B cell (primary cell): ENCODE results near the gene CNTNAP2. TPM values are rescaled to one million over a fixed set of nuclear protein-coding genes. Genes with fewer than 3 reads are reported as not detected.

ENCODE experiments used
- ATAC-seq: fragments of 200-7000 bp; cut with Tn5 transposase; one replicate; pipeline ENCODE4 v1.10.0; 2021; ENCODE audit warnings: low read depth, mild to moderate bottlenecking, moderate number of reproducible peaks, moderate library complexity
- CTCF ChIA-PET: fragments of 350-600 bp; sonication (Branson Sonifier 250); formaldehyde crosslinking; loops from one replicate; lab custom pipeline; 2021; ENCODE audit warnings: antibody characterized with exemption, inconsistent platforms; lab: Charles Lee
- POLR2A ChIA-PET: fragments of 350-600 bp; sonication (Branson Sonifier 250); formaldehyde crosslinking; loops from one replicate; lab custom pipeline; 2021; ENCODE audit warnings: antibody characterized with exemption; lab: Charles Lee
- DNase-seq: peaks from one replicate; pipeline ENCODE4 v3.0.0; 2013
- H2AFZ ChIP-seq: 2 replicates; pipeline ENCODE4 v1.6.1; 2012; ENCODE audit warnings: mild to moderate bottlenecking, low read depth, low read length; ENCODE audit not compliant: insufficient read depth, poor library complexity, severe bottlenecking
- H3K27ac ChIP-seq, 2 donors: 1 replicate in 1 of 2; 2 replicates in 1 of 2; pipeline ENCODE4 v1.5.1; 2012 to 2013; ENCODE audit warnings: low read length in 2 of 2, mild to moderate bottlenecking in 2 of 2, moderate library complexity in 1 of 2
- H3K27me3 ChIP-seq, 4 experiments: fragments of 200-600 bp in 1 of 4; sonication (generic) in 1 of 4; replicated peaks in 1 of 4; 1 replicate in 2 of 4; 2 replicates in 2 of 4; pipeline versions ENCODE4 v1.6.1 to v1.7.0; 2013 to 2016; ENCODE audit warnings: low read length in 3 of 4, mild to moderate bottlenecking in 2 of 4, mixed read lengths in 1 of 4, moderate library complexity in 1 of 4; ENCODE audit not compliant: insufficient read depth in 4 of 4, control insufficient read depth in 3 of 4; ENCODE audit errors: control extremely low read depth in 1 of 4
- H3K36me3 ChIP-seq, 2 experiments: replicated peaks in 1 of 2; 1 replicate in 1 of 2; 2 replicates in 1 of 2; pipeline versions ENCODE4 v1.6.1 to v1.7.1; 2013; ENCODE audit warnings: low read length in 1 of 2; ENCODE audit not compliant: insufficient read depth in 2 of 2, control insufficient read depth in 1 of 2; ENCODE audit errors: control extremely low read depth in 1 of 2, extremely low read depth in 1 of 2
- H3K4me1 ChIP-seq, 2 donors: fragments of 200-600 bp in 1 of 2; sonication (generic) in 1 of 2; 1 replicate in 1 of 2; 2 replicates in 1 of 2; pipeline versions ENCODE4 v1.5.1 to v1.6.1; 2013 to 2017; ENCODE audit warnings: low read length in 2 of 2; ENCODE audit not compliant: control insufficient read depth in 2 of 2, insufficient read depth in 2 of 2
- H3K4me2 ChIP-seq: replicated peaks from 2 replicates; pipeline ENCODE3; 2012; ENCODE audit warnings: mild to moderate bottlenecking, low read depth, low read length; ENCODE audit not compliant: poor library complexity, severe bottlenecking
- H3K4me3 ChIP-seq, 5 experiments: fragments of 200-600 bp in 1 of 5; sonication (generic) in 1 of 5; 1 replicate in 3 of 5; 2 replicates in 2 of 5; pipeline versions ENCODE4 v1.5.1 to v1.7.0; 2011 to 2016; ENCODE audit warnings: low read length in 4 of 5, mild to moderate bottlenecking in 4 of 5, low read depth in 2 of 5, control low read depth in 1 of 5, moderate library complexity in 1 of 5; ENCODE audit not compliant: insufficient read depth in 1 of 5; ENCODE audit errors: control extremely low read depth in 1 of 5, extremely low read depth in 1 of 5
- H3K79me2 ChIP-seq: fragments of 200-600 bp; sonication (generic); one replicate; pipeline ENCODE4 v1.6.0; 2016; ENCODE audit warnings: low read length; ENCODE audit not compliant: control insufficient read depth, insufficient read depth
- H3K9ac ChIP-seq: fragments of 200-600 bp; sonication (generic); 2 replicates; pipeline ENCODE4 v1.6.1; 2017; ENCODE audit warnings: mild to moderate bottlenecking, low read length, moderate library complexity
- H3K9me3 ChIP-seq, 3 donors: one replicate each; pipeline versions ENCODE4 v1.6.1 to v1.7.1; 2013; ENCODE audit warnings: low read length in 2 of 3; ENCODE audit not compliant: control insufficient read depth in 2 of 3, insufficient read depth in 1 of 3; ENCODE audit errors: control extremely low read depth in 1 of 3
- H4K20me1 ChIP-seq: 2 replicates; pipeline ENCODE4 v1.6.0; 2012; ENCODE audit warnings: mild to moderate bottlenecking, low read length; ENCODE audit not compliant: insufficient read depth, control insufficient read depth, poor library complexity, severe bottlenecking
- H3K27ac Mint-ChIP-seq: one replicate; pipeline ENCODE4 v1.8.0; 2021; ENCODE audit warnings: mixed read lengths
- H3K27me3 Mint-ChIP-seq: one replicate; pipeline ENCODE4 v1.8.0; 2021; ENCODE audit warnings: mixed read lengths
- H3K4me1 Mint-ChIP-seq: one replicate; pipeline ENCODE4 v1.8.0; 2021; ENCODE audit warnings: mixed read lengths
- H3K4me3 Mint-ChIP-seq: one replicate; pipeline ENCODE4 v1.8.0; 2021; ENCODE audit warnings: mixed read lengths
- H3K9me3 Mint-ChIP-seq: one replicate; pipeline ENCODE4 v1.8.0; 2022; ENCODE audit warnings: mixed read lengths; ENCODE audit not compliant: insufficient read depth
- CTCF ChIP-seq: fragments of 200-600 bp; IDR thresholded peaks from one replicate; pipeline ENCODE4 v1.8.0; 2022; ENCODE audit warnings: antibody characterized with exemption, mild to moderate bottlenecking
- EZH2 ChIP-seq: IDR thresholded peaks from 2 replicates; pipeline ENCODE4 v1.6.1; 2012; ENCODE audit warnings: borderline replicate concordance, low read depth, mild to moderate bottlenecking, moderate library complexity, low read length; ENCODE audit not compliant: insufficient read depth, poor library complexity, severe bottlenecking
- WGBS: methylation state at CpG from one replicate; pipeline ENCODE4 v1.1.5; 2013; ENCODE audit warnings: missing lambda C conversion rate; ENCODE audit not compliant: insufficient coverage; 5-methylcytosine and 5-hydroxymethylcytosine counted together
- intact Hi-C: fragments of 100-400 bp; cut with micrococcal nuclease; formaldehyde crosslinking; loops from one replicate; pipeline ENCODE4 v1.10.0; 2022
- polyA plus RNA-seq: library from polyadenylated mRNA; depleted of rRNA; stranded (reverse); fragments of >200 nt; gene quantifications from 2 replicates; pipeline ENCODE4 v1.2.3, GENCODE V29; 2012
- total RNA-seq, 2 donors: library from RNA; stranded (reverse); fragments of 120-200 nt in 1 of 2; gene quantifications; 1 replicate in 1 of 2; 2 replicates in 1 of 2; pipeline versions ENCODE4 v1.2.3 to v1.2.4, GENCODE V29; 2013 to 2022

The CNTNAP2 gene
- total and polyA plus RNA-seq, 2 donors (not counting 1 experiment from before 2014, with no cell fraction given): 7.4 to 16.6 TPM

DNA sequence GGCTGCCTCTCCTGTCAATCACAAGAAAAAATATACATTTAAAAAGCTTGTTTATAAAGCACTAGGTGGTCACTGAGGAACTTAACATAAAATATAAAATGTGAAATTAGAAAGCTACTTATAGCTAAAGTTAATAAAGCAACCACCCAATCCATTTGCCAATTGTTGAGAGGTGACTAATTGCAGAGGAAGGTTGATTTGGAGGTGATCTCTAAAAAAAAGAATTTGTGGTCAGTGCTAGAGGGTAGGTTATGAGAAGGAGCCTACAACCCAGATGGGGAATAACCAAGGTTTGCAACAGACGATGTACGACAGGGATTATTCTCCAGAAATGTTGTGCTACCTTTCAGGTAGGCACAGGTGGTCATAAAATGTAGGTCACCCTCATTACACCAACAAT lies 2029.7 kb downstream of the CNTNAP2 start:
- ATAC-seq (no peak), DNase-seq (no peak)
- ChIA-PET POLR2A (no interaction called here), CTCF (no interaction called here)
- Mint-ChIP-seq H3K27me3 (peaks cover 18% of the 10 kb centered on the region), H3K4me1 (no peaks in the 10 kb centered on the region), H3K27ac (no peak overlapping the region), H3K4me3 (no peak overlapping the region), H3K9me3 (no peaks in the 10 kb centered on the region)
- no peaks in the 10 kb centered on the region for H3K36me3 ChIP-seq
- H3K27ac ChIP-seq: no peak overlapping the region
- intact Hi-C loops: no loop called here
- no peaks in the 10 kb centered on the region for H3K79me2 ChIP-seq
- H4K20me1 ChIP-seq: no peaks in the 10 kb centered on the region
- H3K27me3 ChIP-seq: no peaks in the 10 kb centered on the region
- TF ChIP-seq EZH2: no peak
- no peak for TF ChIP-seq CTCF
- no peaks in the 10 kb centered on the region for H3K9me3 ChIP-seq
- no peak overlapping the region for H2AFZ ChIP-seq
- no peak overlapping the region for H3K4me2 ChIP-seq
- H3K9ac ChIP-seq: no peak overlapping the region
- H3K4me1 ChIP-seq: no peaks in the 10 kb centered on the region
- WGBS: 20% methylated on average over 1 of the region's 2 CpGs
- H3K4me3 ChIP-seq: no peak overlapping the region

DNA sequence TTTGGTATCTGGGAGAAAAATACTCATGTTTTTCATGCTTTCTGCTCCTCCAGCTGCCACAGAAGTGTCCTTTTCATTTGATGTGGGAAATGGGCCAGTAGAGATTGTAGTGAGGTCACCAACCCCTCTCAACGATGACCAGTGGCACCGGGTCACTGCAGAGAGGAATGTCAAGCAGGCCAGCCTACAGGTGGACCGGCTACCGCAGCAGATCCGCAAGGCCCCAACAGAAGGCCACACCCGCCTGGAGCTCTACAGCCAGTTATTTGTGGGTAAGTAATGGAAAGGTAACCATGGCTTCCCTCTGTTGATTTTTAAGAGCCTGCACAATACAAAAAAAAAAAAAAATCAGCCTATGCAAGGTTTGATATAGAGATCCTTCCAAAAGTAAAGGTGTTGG lies 2030.8 kb downstream of the CNTNAP2 start:
- intact Hi-C loops: no loop called here
- no peaks in the 10 kb centered on the region for H3K4me1 Mint-ChIP-seq
- H3K9ac ChIP-seq: no peak overlapping the region
- H4K20me1 ChIP-seq: no peaks in the 10 kb centered on the region
- H3K4me1 ChIP-seq: no peaks in the 10 kb centered on the region
- CTCF ChIA-PET: no interaction called here
- H3K79me2 ChIP-seq: no peaks in the 10 kb centered on the region
- H3K27me3 ChIP-seq: no peaks in the 10 kb centered on the region
- H3K9me3 ChIP-seq: no peaks in the 10 kb centered on the region
- no peak overlapping the region for H3K4me2 ChIP-seq
- peaks cover 2% of the 10 kb centered on the region for H3K9me3 Mint-ChIP-seq
- ATAC-seq (no peak), DNase-seq (no peak)
- no peak overlapping the region for H3K4me3 ChIP-seq
- H2AFZ ChIP-seq: no peak overlapping the region
- POLR2A ChIA-PET: no interaction called here
- H3K27ac Mint-ChIP-seq: no peak overlapping the region
- 92% methylated on average over 4 of the region's 6 CpGs for WGBS
- H3K27ac ChIP-seq: no peak overlapping the region
- TF ChIP-seq EZH2 (no peak), CTCF (no peak)
- peaks cover 14% of the 10 kb centered on the region for H3K27me3 Mint-ChIP-seq
- H3K36me3 ChIP-seq: no peaks in the 10 kb centered on the region
- H3K4me3 Mint-ChIP-seq: no peak overlapping the region
